ENCODE measurements around the gene ATF1. TPM values are rescaled to one million over a fixed set of nuclear protein-coding genes. Genes with fewer than 3 reads are reported as not detected.

ATF1 gene
- total and polyA plus RNA-seq, 2 donors from 2014 or later: 13.9 to 29.0 TPM

DNA sequence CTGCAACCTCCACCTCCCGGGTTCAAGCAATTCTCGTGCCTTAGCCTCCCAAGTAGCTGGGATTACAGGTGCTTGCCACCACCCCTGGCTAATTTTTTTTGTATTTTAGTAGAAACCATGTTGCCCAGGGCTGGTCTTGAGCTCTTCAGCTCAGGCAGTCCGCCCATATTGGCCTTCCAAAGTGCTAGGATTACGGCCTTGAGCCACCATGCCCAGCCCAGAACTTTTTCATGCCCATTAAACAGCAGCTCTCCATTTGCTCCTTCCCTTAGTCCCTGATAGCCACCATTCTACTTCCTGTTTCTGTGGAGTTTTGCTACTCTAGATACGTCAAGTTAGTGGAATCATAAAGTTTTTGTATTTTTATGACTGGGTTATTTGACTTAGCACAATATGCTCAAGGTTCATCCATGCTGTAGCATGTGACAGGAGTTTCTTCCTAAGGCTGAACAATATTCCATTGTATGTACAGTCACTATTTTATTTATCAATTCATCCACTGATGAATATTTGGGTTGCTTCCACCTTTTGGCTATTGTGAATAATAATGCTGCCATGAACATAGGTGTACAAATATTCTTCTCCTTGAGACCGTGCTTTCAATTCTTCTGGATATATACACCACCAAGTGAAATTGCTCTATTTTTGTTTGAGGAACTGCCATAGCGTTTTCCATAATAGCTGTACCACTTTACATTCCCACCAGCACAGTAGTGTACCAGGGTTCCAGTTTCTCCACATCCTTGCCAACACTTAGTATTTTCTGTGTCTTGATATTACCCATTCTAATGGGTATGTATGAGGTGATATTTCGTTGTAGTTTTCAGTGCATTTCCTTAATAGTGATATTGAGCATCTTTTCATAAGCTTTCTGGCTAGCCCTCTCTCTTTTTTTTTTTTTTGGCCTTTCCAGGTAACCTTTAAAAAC, 15.0 kb downstream of the ATF1 start:
- H3K4me3 ChIP-seq (ENCODE audit: low read length in 3 of 3): no peak overlapping the region
- H3K9me3 ChIP-seq (ENCODE audit: control insufficient read depth in 2 of 3, insufficient read depth in 1 of 3, low read length in 3 of 3): no peaks in the 10 kb centered on the region
- no peaks in the 10 kb centered on the region for H3K27me3 ChIP-seq (ENCODE audit: control insufficient read depth, insufficient read depth, low read length)
- FAIRE-seq (no peak), DNase-seq (no peak)
- TF ChIP-seq, protein P1, sequence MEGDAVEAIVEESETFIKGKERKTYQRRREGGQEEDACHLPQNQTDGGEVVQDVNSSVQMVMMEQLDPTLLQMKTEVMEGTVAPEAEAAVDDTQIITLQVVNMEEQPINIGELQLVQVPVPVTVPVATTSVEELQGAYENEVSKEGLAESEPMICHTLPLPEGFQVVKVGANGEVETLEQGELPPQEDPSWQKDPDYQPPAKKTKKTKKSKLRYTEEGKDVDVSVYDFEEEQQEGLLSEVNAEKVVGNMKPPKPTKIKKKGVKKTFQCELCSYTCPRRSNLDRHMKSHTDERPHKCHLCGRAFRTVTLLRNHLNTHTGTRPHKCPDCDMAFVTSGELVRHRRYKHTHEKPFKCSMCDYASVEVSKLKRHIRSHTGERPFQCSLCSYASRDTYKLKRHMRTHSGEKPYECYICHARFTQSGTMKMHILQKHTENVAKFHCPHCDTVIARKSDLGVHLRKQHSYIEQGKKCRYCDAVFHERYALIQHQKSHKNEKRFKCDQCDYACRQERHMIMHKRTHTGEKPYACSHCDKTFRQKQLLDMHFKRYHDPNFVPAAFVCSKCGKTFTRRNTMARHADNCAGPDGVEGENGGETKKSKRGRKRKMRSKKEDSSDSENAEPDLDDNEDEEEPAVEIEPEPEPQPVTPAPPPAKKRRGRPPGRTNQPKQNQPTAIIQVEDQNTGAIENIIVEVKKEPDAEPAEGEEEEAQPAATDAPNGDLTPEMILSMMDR (IDR thresholded peaks at IDR 0.05; ENCODE audit: borderline replicate concordance, extremely low read depth, insufficient read depth): no peak
- intact Hi-C loops (cut with DNase I): no loop called here
- H3K27ac ChIP-seq (ENCODE audit: low read depth in 2 of 2, low read length in 2 of 2): no peak overlapping the region
- H3K36me3 ChIP-seq (ENCODE audit: control insufficient read depth in 2 of 3, insufficient read depth in 3 of 3, low read length in 3 of 3): no peaks in the 10 kb centered on the region
- H3K9ac ChIP-seq (ENCODE audit: low read length in 3 of 3): no peak overlapping the region
- no peaks in the 10 kb centered on the region for H3K4me1 ChIP-seq (ENCODE audit: control insufficient read depth in 2 of 3, insufficient read depth in 2 of 3, low read depth in 1 of 3, low read length in 3 of 3)

DNA sequence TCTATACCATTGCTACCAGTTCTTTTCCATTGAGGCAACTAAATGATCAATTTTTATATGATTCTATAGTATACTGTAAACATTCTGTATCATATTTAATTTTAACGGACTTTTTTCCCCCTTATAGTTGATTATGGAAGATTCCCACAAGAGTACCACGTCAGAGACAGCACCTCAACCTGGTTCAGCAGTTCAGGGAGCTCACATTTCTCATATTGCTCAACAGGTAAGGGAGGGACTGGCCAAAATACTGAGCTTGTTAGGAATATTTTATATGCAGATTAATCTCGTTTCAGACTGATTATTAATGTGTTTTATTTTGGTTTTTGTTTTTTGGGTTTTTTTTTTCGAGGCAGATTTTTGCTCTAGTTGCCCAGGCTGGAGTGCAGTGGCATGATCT, 16.1 kb downstream of the ATF1 start:
- H3K4me3 ChIP-seq (ENCODE audit: low read length in 3 of 3): no peak overlapping the region
- no peak overlapping the region for H3K9ac ChIP-seq (ENCODE audit: low read length in 3 of 3)
- TF ChIP-seq, protein P1 (IDR thresholded peaks at IDR 0.05; ENCODE audit: borderline replicate concordance, extremely low read depth, insufficient read depth): no peak
- H3K27ac ChIP-seq (ENCODE audit: low read depth in 2 of 2, low read length in 2 of 2): no peak overlapping the region
- no peaks in the 10 kb centered on the region for H3K27me3 ChIP-seq (ENCODE audit: control insufficient read depth, insufficient read depth, low read length)
- H3K4me1 ChIP-seq (ENCODE audit: control insufficient read depth in 2 of 3, insufficient read depth in 2 of 3, low read depth in 1 of 3, low read length in 3 of 3): no peaks in the 10 kb centered on the region
- intact Hi-C loops (cut with DNase I): no loop called here
- no peak for DNase-seq
- H3K36me3 ChIP-seq (ENCODE audit: control insufficient read depth in 2 of 3, insufficient read depth in 3 of 3, low read length in 3 of 3): no peaks in the 10 kb centered on the region
- FAIRE-seq: no peak
- no peaks in the 10 kb centered on the region for H3K9me3 ChIP-seq (ENCODE audit: control insufficient read depth in 2 of 3, insufficient read depth in 1 of 3, low read length in 3 of 3)

DNA sequence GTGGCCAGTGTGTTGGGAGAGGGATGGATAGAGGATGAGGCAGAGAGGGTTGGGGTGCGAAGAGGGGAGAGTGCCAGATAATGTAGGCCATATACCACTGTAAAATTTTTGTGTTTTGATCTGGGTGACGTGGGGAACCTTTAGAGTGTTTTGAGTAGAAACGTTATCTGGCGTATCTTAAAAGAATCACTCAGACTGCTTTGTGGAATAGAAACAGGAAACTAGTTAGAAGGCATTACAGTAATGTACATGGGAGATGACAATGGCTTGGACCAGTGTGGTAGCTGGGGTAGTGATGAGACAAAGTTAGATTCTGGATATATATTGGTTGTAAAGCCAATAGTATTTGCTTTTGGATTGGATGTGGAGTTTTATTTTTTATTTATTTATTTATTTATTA, 20.6 kb downstream of the ATF1 start:
- Histone ChIP-seq H3K9me3 (ENCODE audit: control insufficient read depth in 2 of 3, insufficient read depth in 1 of 3, low read length in 3 of 3) (no peaks in the 10 kb centered on the region), H3K4me1 (ENCODE audit: control insufficient read depth in 2 of 3, insufficient read depth in 2 of 3, low read depth in 1 of 3, low read length in 3 of 3) (no peaks in the 10 kb centered on the region), H3K9ac (ENCODE audit: low read length in 3 of 3) (no peak overlapping the region), H3K27me3 (ENCODE audit: control insufficient read depth, insufficient read depth, low read length) (no peaks in the 10 kb centered on the region), H3K27ac (ENCODE audit: low read depth in 2 of 2, low read length in 2 of 2) (no peak overlapping the region), H3K4me3 (ENCODE audit: low read length in 3 of 3) (no peak overlapping the region), H3K36me3 (ENCODE audit: control insufficient read depth in 2 of 3, insufficient read depth in 3 of 3, low read length in 3 of 3) (no peaks in the 10 kb centered on the region)
- no peak for FAIRE-seq
- intact Hi-C loops (cut with DNase I): no loop called here
- no peak for DNase-seq
- TF ChIP-seq, protein P1 (IDR thresholded peaks at IDR 0.05; ENCODE audit: borderline replicate concordance, extremely low read depth, insufficient read depth): no peak

All from kidney (tissue), 14 donors.